T-helper 1 cell (primary cell): ENCODE measurements around the gene FANCI.

Experiments
- DNase-seq, 5 donors: peaks; one replicate each; pipeline ENCODE4 v3.0.0-alpha.2; 2012 to 2020

FANCI gene

GRCh38 chr15:89363770-89364169, 120.0 kb downstream of the FANCI start:
- DNase-seq: no peak

- DNase-seq: no peak
Observed at GRCh38 chr15:89364341-89364740, 120.6 kb downstream of the FANCI start.

- no peak for DNase-seq
Observed at GRCh38 chr15:89364741-89365450, 121.1 kb downstream of the FANCI start.

- DNase-seq: no peak
Observed at GRCh38 chr15:89365462-89366065, 121.8 kb downstream of the FANCI start.
